ENCODE results near the gene WTAP. TPM values are rescaled to one million over a fixed set of nuclear protein-coding genes. Genes with fewer than 3 reads are reported as not detected.
"Not testable (repeated sequence)": the region's sequence is repeated elsewhere in the genome, so short reads cannot be mapped to it uniquely, and the experiment has no call there.

The WTAP gene
- total and polyA plus RNA-seq, 2 of the 4 experiments (the other 2 are of a cell fraction): 30.2 to 92.3 TPM

DNA sequence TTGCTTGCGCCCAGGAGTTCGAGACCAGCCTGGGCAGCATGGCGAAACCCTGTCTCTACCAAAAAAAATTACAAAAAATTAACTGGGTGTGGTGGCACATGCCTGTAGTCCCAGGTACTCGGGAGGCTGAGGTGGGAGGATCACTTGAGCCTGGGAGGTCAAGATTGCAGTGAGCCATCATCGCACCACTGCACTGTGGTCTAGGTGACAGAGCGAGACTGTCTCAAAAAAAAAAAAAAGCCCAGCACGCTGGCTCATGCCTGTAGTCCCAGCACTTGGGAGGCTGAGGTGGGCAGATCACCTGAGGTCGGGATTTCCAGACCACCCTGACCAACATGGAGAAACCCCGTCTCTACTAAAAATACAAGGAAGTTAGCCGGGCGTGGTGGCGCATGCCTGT lies 6.1 kb downstream of the WTAP start:
- H3K27ac ChIP-seq (ENCODE audit: insufficient read depth, low read length); H3K14ac ChIP-seq (replicated peaks; ENCODE audit: low read depth, low read length); H4K5ac ChIP-seq (ENCODE audit: low read depth, low read length); H3K4me1 ChIP-seq (ENCODE audit: control insufficient read depth, insufficient read depth, low read length); H2BK120ac ChIP-seq (ENCODE audit: low read depth, low read length); dilution Hi-C loops (cut with HindIII; ENCODE audit: low sequenced_read_pairs, unreplicated experiment); H3K9ac ChIP-seq (ENCODE audit: low read depth, low read length); BruUV-seq (replicated peaks); DNase-seq; H3K18ac ChIP-seq (ENCODE audit: low read depth, low read length); H3K9me1 ChIP-seq (ENCODE audit: insufficient read depth, low read length); H2AK5ac ChIP-seq (ENCODE audit: low read depth, low read length); H2AK9ac ChIP-seq (replicated peaks; ENCODE audit: low read depth, low read length, poor library complexity); H3K56ac ChIP-seq (ENCODE audit: extremely low read depth, insufficient read depth, low read length); H2BK5ac ChIP-seq (ENCODE audit: low read depth, low read length, poor library complexity, severe bottlenecking); POLR2A ChIA-PET (ENCODE audit: unreplicated experiment); H4K91ac ChIP-seq (ENCODE audit: insufficient read depth, low read depth, low read length); H2AFZ ChIP-seq (replicated peaks; ENCODE audit: low read length, poor library complexity); H4K8ac ChIP-seq (ENCODE audit: low read depth in 2 of 2, low read length in 2 of 2); H3K9me3 ChIP-seq (ENCODE audit: control insufficient read depth, insufficient read depth, low read length); H2BK20ac ChIP-seq (ENCODE audit: low read depth, low read length); H3K4ac ChIP-seq (ENCODE audit: low read depth, low read length); intact Hi-C loops (cut with micrococcal nuclease); H3K4me2 ChIP-seq (ENCODE audit: low read depth, low read length); CTCF ChIA-PET; ATAC-seq (ENCODE audit: low read depth); H3K4me3 ChIP-seq (ENCODE audit: insufficient read depth, low read depth, low read length); H2BK15ac ChIP-seq (ENCODE audit: low read depth, low read length); H3K27me3 ChIP-seq (ENCODE audit: control insufficient read depth, insufficient read depth, low read length); H3K23ac ChIP-seq (ENCODE audit: low read depth, low read length): not testable (repeated sequence)
- in situ Hi-C loops (cut with MboI; ENCODE audit: low sequenced_read_pairs): loop anchor here (5.0 kb wide), 1 partner anchor 41 kb away; the partner anchor contains the start of gene SOD2
- Histone ChIP-seq H4K20me1 (ENCODE audit: insufficient read depth, low read length) (peaks cover 91% of the 10 kb centered on the region), H3K36me3 (ENCODE audit: control insufficient read depth, insufficient read depth, low read length) (peaks cover 11% of the 10 kb centered on the region; the same call in 1 of the 2 replicates), H3K79me1 (ENCODE audit: low read depth in 1 of 2, low read length in 2 of 2) (peaks cover 6 to 26% of the 10 kb centered on the region in 2 experiments)
- 100% methylated on average over 1 of the region's 12 CpGs; no CpG with 5 or more reads in 1 of the 2 experiments for WGBS, 2 experiments (ENCODE audit: extremely low coverage in 2 of 2, insufficient read length in 1 of 2)
